ENCODE results near the gene KIF27. TPM values are rescaled to one million over a fixed set of nuclear protein-coding genes. Genes with fewer than 3 reads are reported as not detected.
A peak's percentile ranks its signal among the peaks of the same experiment; 100 is the strongest.

Gene KIF27
- total and polyA plus RNA-seq, 10 of the 15 experiments (the other 5 are each of a cell fraction or from before 2014, with no cell fraction given) = 0.64 to 3.3 (median 1.3) TPM

GRCh38 chr9:83920927-83921707, at the start of gene KIF27 (continued):
- TF ChIP-seq E2F4 (IDR thresholded peaks at IDR 0.05; ENCODE audit: low read depth, low read length) (0 out of 2 replicates have a peak, but pooled peaks have one; percentile 22), PAX5 (IDR thresholded peaks at IDR 0.05; ENCODE audit: borderline replicate concordance, low read depth, low read length) (peak; percentile 83), HCFC1 (IDR thresholded peaks at IDR 0.05; ENCODE audit: low read length) (peak; percentile 47; the same call in 1 of the 2 replicates), BCL11A (IDR thresholded peaks at IDR 0.05; ENCODE audit: low read depth, low read length) (peak; percentile 28; the same call in 1 of the 2 replicates), CREM (IDR thresholded peaks at IDR 0.05; ENCODE audit: low read depth) (peak; percentile 69), CTCF (IDR thresholded peaks at IDR 0.05 in 2 of 3, conservative IDR thresholded peaks at IDR 0.05 in 1 of 3; ENCODE audit: control insufficient read depth in 2 of 3, extremely low read depth in 1 of 3, insufficient read depth in 1 of 3, low read depth in 3 of 3, low read length in 3 of 3) (peak in 2 of 3 experiments; percentile 11 to 19; a peak in 3 of 6 replicates), GATAD2B (conservative IDR thresholded peaks at IDR 0.05; ENCODE audit: low read depth) (peak; percentile 92; the same call in 1 of the 2 replicates), SREBF1 (IDR thresholded peaks at IDR 0.05; ENCODE audit: low read length) (no peak), ZNF592 (IDR thresholded peaks at IDR 0.05) (0 out of 2 replicates have a peak, but pooled peaks have one; percentile 29)

Measured in GM12878 (cell line).